SJCRH30 (cell line): Measurements from ENCODE around the gene S100A12. TPM values are rescaled to one million over a fixed set of nuclear protein-coding genes. Genes with fewer than 3 reads are reported as not detected.
A peak's percentile ranks its signal among the peaks of the same experiment; 100 is the strongest.
"Not testable (repeated sequence)": the region's sequence is repeated elsewhere in the genome, so short reads cannot be mapped to it uniquely, and the experiment has no call there.

Source experiments
- DNase-seq, 2 experiments: peaks; one replicate each; pipeline ENCODE4 v3.0.0-alpha.2; 2015 to 2020
- H3K27ac ChIP-seq: fragments of 250-450 bp; sonication (Bioruptor Pico); 2 replicates; pipeline ENCODE4 v1.5.1; 2020; ENCODE audit warnings: mild to moderate bottlenecking, moderate library complexity
- H3K27me3 ChIP-seq: fragments of 250-450 bp; sonication (Bioruptor Pico); 2 replicates; pipeline ENCODE4 v1.5.1; 2020; ENCODE audit warnings: mild to moderate bottlenecking, moderate library complexity
- H3K36me3 ChIP-seq: fragments of 250-450 bp; sonication (Bioruptor Pico); 2 replicates; pipeline ENCODE4 v1.5.1; 2020; ENCODE audit warnings: mild to moderate bottlenecking, moderate library complexity
- H3K4me1 ChIP-seq: fragments of 250-450 bp; sonication (Bioruptor Pico); 2 replicates; pipeline ENCODE4 v1.5.1; 2020; ENCODE audit warnings: mild to moderate bottlenecking, moderate library complexity
- H3K4me3 ChIP-seq: fragments of 250-450 bp; sonication (Bioruptor Pico); 2 replicates; pipeline ENCODE4 v1.5.1; 2020; ENCODE audit warnings: mild to moderate bottlenecking, moderate library complexity
- H3K9me3 ChIP-seq: fragments of 250-450 bp; sonication (Bioruptor Pico); replicated peaks from 2 replicates; pipeline ENCODE4 v1.5.1; 2020; ENCODE audit warnings: mild to moderate bottlenecking, moderate library complexity
- total RNA-seq: library from RNA; depleted of rRNA; stranded (reverse); fragments of >200 nt; shearing (Covaris generic); gene quantifications from 2 replicates; pipeline ENCODE4 v1.2.3, GENCODE V29; 2014

The S100A12 gene
- total RNA-seq, 1 experiment from 2014 or later = not detected

DNA sequence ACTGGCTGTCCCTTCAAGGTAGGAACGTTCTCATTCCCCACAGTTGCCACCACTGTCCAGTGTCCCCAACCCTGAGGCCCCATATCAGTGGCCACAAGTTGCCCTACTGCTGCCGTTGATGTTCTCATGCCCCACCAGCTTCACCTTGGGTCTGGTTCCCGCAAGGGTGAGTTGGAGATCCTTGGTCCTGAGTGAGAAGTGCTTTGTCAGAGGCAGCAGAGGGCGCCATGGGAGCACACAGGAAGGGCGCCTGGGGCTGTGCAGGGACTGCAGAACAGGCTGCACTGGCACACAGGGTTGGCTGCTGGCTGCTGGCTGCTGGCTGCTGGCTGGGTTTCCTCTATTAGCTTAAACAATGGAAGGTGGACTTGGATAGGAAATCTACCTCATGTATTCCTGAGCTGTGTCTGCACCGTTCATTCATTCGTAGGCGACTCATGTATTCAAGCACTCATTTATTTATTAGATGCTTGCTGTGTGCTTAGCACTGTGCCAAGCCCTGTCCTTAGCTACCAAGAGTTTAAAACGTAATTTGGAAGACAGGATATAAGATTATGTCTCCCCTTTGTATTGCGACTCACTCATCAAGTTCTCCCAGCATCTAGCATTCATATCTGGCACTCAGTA lies 19.9 kb downstream of the S100A12 start:
- H3K4me3 ChIP-seq = no peak overlapping the region
- no peak overlapping the region for H3K27ac ChIP-seq
- no peaks in the 10 kb centered on the region for H3K9me3 ChIP-seq
- DNase-seq = peak; percentile 45 to 63
- no peaks in the 10 kb centered on the region for H3K27me3 ChIP-seq
- no peaks in the 10 kb centered on the region for H3K4me1 ChIP-seq
- H3K36me3 ChIP-seq = no peaks in the 10 kb centered on the region

DNA sequence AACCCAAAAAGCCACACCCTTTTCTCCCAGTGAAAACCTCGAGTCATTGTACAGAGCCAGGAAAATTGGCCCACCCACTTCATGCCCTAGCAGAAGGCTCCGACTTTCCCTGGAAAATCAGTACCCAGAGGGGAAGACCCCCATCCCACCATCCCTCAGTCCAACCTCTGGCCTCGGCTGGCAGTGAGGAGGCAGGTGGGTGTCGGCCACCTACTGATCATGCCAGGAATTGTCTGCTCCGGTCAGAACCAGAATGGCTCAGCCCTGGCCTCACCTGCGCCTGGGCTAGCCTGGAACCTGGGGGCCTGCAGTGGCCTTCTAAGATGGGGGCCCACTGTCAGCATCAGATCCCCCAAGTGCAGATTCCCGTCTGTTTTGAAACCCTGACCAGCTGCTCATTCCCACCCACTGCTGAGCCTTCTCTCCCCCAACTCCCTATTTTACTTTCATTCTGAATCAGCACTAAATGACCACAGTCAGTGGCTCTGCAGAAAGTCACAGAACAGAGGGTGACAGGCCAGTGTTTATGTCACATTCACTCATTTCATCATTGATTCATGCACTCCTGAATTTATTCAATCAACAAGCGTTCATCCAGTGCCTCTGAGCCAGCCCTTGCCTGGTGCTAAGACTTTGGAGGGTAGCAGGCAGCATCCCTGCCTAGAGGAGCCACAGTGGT lies 20.8 kb downstream of the S100A12 start:
- no peak overlapping the region for H3K27ac ChIP-seq
- H3K9me3 ChIP-seq = no peaks in the 10 kb centered on the region
- no peaks in the 10 kb centered on the region for H3K27me3 ChIP-seq
- H3K4me3 ChIP-seq = no peak overlapping the region
- no peaks in the 10 kb centered on the region for H3K36me3 ChIP-seq
- DNase-seq = no peak
- no peaks in the 10 kb centered on the region for H3K4me1 ChIP-seq

DNA sequence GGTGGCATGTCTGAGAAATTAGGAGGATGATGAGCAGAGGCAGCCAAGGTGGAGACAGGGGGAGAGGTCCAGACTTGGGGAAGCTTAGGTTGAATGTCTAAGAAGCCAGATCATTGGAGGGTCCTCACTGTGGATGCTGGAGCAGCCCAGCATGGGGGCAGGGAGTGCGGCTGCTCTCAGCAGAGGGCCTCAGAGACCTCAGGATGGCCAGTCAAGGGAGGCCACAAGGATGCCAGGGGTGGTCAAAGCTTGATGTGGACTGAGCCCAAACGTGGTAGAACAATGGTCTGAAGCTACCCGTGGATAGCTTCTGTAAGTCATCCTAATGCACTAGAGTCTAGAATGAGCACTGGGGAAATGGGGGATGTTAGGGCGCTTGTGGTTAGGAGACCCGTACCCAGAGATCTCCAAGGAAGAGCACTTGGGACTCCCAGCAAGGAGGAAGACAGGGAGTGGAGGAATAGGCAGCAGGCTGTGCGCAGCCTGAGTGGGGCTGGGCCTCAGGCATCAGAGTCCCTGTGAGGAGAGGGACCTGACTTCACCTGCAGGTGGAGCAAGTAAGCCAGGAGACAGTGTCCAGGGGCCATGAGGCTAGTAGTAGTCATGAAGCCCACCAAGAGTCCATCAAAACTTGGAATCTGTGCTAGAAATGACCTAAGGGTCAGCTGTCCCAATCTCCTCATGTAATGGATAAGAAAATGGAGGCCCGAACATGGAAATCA lies 22.0 kb downstream of the S100A12 start:
- H3K4me1 ChIP-seq = no peaks in the 10 kb centered on the region
- H3K36me3 ChIP-seq = no peaks in the 10 kb centered on the region
- H3K27ac ChIP-seq = no peak overlapping the region
- H3K27me3 ChIP-seq = no peaks in the 10 kb centered on the region
- no peaks in the 10 kb centered on the region for H3K9me3 ChIP-seq
- no peak overlapping the region for H3K4me3 ChIP-seq
- peak in 1 of 2 experiments; percentile 20 for DNase-seq

DNA sequence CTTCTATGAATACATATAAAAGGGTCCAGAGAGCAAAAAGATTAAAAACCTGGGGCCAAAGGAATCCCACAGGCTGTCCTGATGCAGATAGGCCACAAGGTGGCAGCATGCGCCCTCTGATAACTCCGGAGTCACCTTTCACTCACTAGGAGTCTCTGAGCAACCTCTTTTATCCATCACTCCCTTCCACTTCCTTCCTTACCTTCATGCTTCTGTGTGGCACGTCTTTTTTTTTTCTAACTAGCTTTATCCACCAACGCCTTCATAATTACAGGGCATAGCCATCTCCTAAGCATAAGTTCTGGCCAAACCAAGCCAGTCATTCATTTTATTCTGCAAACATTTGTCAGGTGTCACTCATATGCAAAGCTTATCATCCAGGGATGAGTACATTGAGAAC lies 22.9 kb downstream of the S100A12 start:
- Histone ChIP-seq H3K9me3 (no peaks in the 10 kb centered on the region), H3K4me3 (no peak overlapping the region), H3K36me3 (no peaks in the 10 kb centered on the region), H3K4me1 (no peaks in the 10 kb centered on the region), H3K27me3 (no peaks in the 10 kb centered on the region; the same call in 1 of the 2 replicates), H3K27ac (no peak overlapping the region)
- DNase-seq = peak; percentile 42 to 78

DNA sequence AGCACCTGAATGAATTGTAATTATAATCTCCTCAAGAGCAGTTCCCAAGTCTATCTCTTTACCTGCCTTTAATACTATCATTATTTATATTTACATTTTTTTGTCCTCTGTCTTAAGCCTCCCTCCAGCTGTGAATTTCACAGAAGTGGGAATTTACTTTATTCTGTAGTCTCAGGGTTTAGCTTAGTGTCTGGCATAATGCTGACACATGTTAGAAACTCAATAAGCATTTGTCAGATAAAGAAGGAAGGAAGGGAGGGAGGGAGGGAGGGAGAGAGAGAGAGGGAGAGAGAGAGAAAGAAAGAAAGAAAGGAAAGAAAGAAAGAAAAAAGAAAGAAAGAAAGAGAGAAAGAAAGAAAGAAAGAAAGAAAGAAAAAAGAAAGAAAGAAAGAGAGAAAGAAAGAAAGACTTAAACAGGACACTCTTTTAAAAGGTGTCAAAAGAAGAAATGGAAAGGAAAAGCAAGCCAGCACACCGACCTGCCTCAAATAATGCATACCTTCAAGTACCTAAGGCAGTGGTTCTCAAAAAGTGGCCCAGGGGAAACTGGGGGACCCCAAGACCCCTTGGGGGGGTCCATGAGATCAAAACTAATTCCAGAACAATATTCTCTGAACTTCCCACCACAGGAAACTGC lies 25.0 kb downstream of the S100A12 start:
- H3K4me3 ChIP-seq = no peak overlapping the region
- no peaks in the 10 kb centered on the region for H3K9me3 ChIP-seq
- peaks cover 5% of the 10 kb centered on the region; the same call in 1 of the 2 replicates for H3K27me3 ChIP-seq
- no peak for DNase-seq
- H3K27ac ChIP-seq = no peak overlapping the region
- no peaks in the 10 kb centered on the region for H3K4me1 ChIP-seq
- H3K36me3 ChIP-seq = no peaks in the 10 kb centered on the region

DNA sequence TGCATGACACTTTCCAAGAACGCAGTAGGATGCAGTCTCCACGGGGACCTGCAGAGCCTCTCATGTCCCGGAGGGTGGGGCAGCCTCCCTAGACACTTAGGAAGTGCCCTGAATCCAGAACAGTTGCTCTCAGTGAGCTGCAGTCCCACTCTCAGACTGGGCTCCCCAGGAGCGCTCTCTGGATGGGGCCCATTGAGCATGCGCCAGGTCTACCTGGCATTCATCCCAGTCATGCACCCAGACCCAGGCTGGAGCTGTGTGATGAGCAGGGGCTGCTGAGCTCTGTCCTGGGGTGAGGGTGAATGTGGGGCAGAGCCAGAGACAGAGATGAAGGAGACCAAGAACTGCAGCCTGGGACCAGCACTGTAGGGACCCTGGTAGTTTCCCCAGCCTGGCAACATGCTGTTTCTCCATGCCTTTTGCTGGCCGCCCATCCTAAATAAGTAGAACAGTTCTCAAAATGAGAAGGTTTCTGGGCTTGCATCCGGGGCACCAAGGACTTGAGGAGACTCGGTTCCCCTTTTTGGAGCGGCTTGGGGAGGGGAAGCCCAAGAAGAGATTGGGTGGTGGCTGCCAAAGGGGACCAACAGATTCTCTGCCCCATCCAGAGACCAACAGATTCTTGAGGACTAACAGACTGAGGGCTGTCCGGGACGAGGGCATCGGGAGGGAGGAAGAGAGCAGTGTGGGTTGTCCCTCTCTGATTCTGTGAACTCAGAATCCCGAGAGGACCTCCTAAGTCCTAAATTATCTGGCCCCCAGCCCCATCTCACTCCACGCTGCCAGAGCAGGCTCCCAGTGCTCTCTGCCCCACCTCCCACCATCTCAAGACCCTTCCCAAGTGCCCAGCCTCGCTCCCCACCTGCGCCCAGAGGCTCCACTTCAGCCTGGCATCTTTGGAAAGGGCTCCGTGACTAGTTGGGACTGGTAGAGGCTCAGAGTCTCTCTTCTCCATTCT lies 25.8 kb downstream of the S100A12 start:
- Histone ChIP-seq H3K4me3 (no peak overlapping the region), H3K36me3 (no peaks in the 10 kb centered on the region), H3K9me3 (no peaks in the 10 kb centered on the region), H3K4me1 (no peaks in the 10 kb centered on the region), H3K27ac (no peak overlapping the region), H3K27me3 (peaks cover 5% of the 10 kb centered on the region; the same call in 1 of the 2 replicates)
- DNase-seq = no peak

DNA sequence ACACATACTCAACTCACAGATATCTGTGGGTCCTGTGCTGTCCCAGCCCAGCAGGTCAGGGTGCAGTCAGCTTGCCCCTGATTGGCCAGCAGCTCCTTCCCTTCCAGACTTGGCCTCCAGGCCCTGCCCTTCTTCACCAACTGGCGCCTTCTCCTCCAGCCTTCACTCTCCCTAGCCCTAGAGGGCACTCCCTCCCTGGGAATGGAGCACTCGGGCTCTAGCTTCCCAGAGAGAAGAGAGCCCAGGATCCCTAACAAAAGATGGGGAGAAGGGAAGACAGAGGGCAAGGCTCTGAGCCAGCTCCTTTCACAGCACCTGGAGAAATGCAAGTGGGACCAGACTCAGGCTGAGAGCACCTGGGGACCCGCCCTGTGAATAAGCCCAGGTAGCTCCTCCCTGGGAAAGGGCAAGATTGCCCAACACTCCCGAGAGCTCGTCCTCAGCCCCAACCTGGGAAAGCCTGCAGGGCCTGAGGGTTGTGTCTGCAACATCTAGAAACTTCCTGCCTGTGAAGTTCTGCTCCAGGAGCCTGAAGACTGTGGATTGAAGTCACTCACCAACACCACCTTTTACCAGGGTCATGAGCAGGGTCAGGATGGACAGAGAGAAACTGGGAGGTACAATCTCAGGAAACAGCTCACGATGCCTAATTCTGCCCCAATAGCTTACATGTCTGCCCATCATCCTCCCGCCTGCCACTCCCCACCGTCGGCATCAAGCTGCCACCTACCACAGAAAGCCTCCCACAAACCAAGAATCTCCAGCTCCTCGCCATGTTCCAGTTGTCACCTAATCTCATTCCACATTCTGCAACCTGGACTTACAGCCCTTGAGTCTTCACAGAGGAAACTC lies 26.7 kb downstream of the S100A12 start, which contains the start of gene PGLYRP4:
Gene PGLYRP4 (minus strand): TSS at position 331 of the 852 bp plus-strand sequence. CDS start 909 bp downstream, outside the sequence.
- no peak for DNase-seq
- H3K36me3 ChIP-seq = no peaks in the 10 kb centered on the region
- H3K27ac ChIP-seq = no peak within 1 kb of the TSS
- H3K4me3 ChIP-seq = no peak within 1 kb of the TSS
- H3K27me3 ChIP-seq = peaks cover 5% of the 10 kb centered on the region; the same call in 1 of the 2 replicates
- no peaks in the 10 kb centered on the region for H3K9me3 ChIP-seq
- no peaks in the 10 kb centered on the region for H3K4me1 ChIP-seq

DNA sequence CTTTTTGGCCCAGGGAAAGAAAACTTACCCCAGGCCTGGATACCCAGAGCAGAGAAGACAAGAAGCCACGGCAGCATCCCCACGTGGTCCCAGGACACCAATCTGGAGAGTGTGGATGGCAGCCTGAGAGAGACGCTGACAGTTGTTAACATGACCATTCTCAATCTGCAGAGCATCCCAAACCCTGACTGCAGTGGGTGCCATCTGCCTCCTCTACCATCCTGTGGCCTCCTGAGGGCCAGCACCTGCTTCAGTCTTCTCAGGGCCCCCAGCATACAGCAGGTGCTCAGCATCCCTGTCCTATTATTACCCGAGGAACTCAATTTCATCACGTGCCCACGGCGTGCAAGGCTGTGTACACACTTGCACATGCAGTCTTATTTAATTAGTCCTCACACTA lies 27.6 kb downstream of the S100A12 start:
- peaks cover 5% of the 10 kb centered on the region; the same call in 1 of the 2 replicates for H3K27me3 ChIP-seq
- H3K36me3 ChIP-seq = no peaks in the 10 kb centered on the region
- no peaks in the 10 kb centered on the region for H3K9me3 ChIP-seq
- H3K4me1 ChIP-seq = no peaks in the 10 kb centered on the region
- H3K4me3 ChIP-seq = no peak overlapping the region
- no peak for DNase-seq
- H3K27ac ChIP-seq = no peak overlapping the region

DNA sequence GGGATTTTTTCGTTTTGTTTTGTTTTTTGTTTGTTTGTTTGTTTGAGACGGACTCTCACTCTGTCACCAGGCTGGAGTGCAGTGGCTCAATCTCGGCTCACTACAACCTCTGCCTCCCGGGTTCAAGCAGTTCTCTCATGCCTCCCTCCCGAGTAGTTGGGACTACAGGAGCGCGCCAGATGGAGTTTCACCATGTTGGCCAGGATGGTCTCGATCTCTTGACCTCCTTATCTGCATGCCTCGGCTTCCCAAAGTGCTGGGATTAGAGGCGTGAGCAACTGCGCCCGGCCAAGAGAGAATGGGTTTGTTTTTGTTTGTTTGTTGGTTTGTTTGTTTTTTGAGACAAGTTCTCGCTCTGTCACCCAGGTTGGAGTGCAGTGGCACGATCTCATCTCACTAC lies 28.4 kb downstream of the S100A12 start:
- H3K36me3 ChIP-seq, H3K27ac ChIP-seq, H3K4me3 ChIP-seq, H3K27me3 ChIP-seq, H3K9me3 ChIP-seq, DNase-seq, H3K4me1 ChIP-seq: not testable (repeated sequence)

DNA sequence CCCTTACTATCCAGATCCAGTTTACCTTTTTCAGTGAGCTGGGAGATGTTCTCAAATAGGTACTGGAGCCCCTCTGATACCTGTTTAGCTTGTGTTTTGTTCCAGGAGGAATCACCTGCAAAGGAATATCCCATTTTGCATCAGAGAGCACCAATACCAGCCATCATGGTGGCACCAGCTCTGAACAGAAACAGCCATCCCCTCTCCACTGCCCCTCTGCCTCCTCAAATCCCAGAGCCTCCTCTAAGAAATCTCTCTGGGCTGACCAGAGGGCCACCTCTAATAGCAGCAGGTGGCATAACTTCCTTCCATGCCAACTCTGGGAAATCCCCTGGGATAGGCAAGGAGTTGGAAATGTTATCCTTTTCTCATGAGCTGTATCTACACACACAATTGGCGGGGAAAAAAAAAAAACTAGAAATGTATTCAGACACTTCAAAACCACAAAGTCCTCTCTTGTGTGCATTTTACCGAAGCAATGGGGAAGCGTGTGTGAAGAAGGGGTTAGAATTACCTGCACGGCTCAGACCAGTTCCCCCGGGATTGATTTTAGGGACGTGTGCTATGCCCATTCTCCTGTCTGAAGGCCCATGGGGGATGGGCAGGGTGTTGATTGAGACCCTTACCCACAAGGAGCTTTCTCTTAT lies 29.2 kb downstream of the S100A12 start:
- Histone ChIP-seq H3K9me3 (no peaks in the 10 kb centered on the region), H3K27ac (no peak overlapping the region), H3K36me3 (no peaks in the 10 kb centered on the region), H3K27me3 (peaks cover 8% of the 10 kb centered on the region; the same call in 1 of the 2 replicates), H3K4me3 (no peak overlapping the region), H3K4me1 (no peaks in the 10 kb centered on the region)
- no peak for DNase-seq

DNA sequence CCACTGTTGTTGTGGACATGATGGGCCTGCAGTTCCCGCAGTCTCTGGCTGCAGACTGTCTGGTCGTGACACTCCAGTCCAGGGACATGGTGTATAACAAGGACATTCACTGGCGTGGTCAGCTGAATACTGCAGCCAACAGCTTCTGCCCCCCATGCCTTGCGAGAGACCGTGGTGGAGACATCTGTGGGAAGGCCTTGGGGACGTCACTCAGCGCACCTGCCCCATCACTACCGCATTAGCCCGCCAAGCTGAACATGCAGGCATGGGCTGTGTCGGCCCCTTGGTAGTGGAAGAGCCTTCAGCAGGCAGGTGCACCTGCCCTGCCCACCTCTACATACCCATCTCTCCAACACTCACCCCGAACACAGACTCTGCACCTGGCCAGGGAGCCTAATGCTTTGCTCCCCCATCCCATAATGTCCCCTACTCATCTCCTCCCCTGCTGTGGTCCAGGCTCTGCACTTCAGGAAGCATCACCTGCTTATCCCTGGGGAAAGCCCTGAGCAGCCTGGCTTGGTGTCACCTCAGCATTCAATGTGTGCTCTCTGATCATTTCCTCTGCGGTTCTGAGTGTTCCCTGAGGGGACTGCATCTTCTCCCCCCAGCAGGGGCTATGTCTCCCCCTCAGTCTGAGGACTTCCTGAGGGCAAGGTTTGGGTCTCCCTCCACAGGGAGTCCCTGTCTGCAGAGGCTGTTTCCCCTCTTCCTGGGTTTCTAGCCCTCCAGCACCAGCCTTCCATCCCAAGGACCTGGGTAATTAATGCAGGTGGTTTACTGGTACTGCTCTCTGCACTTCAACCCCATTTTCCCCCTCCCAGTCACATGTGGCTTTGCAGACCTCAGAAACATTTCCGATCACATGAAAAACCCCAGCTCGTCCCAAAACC lies 30.0 kb downstream of the S100A12 start:
- no peaks in the 10 kb centered on the region for H3K9me3 ChIP-seq
- no peak overlapping the region for H3K27ac ChIP-seq
- DNase-seq = no peak
- H3K36me3 ChIP-seq = no peaks in the 10 kb centered on the region
- H3K4me1 ChIP-seq = no peaks in the 10 kb centered on the region
- no peak overlapping the region for H3K4me3 ChIP-seq
- H3K27me3 ChIP-seq = peaks cover 8% of the 10 kb centered on the region; the same call in 1 of the 2 replicates

DNA sequence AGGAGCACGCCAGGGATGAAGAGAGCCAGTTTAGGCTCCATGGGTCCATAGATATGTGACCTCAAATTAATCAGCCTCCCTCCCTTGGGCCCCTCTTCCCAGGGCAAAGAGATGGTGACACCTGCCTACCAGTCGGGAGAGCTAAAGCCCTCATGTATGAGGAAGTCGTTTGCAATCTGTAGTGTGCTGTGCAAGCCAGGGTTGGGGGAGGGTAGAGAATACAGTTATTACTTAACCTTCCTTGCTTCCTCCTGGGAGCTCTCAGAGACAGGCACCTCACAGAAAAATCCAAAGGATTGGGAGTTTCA lies 30.7 kb downstream of the S100A12 start:
- H3K4me1 ChIP-seq = no peaks in the 10 kb centered on the region
- no peak for DNase-seq
- H3K27me3 ChIP-seq = peaks cover 8% of the 10 kb centered on the region; the same call in 1 of the 2 replicates

More for the DNA sequence above, 30.7 kb downstream of the S100A12 start:
- Histone ChIP-seq H3K9me3 (no peaks in the 10 kb centered on the region), H3K27ac (no peak overlapping the region), H3K36me3 (no peaks in the 10 kb centered on the region), H3K4me3 (no peak overlapping the region)
